Naive thymus-derived CD8-positive, alpha-beta T cell (primary cell): ENCODE data around the gene CLTC. TPM values are rescaled to one million over a fixed set of nuclear protein-coding genes. Genes with fewer than 3 reads are reported as not detected.
"Not testable (repeated sequence)": the region's sequence is repeated elsewhere in the genome, so short reads cannot be mapped to it uniquely, and the experiment has no call there.

ENCODE experiments used
- ATAC-seq, 2 donors: fragments of 150-1000 bp; cut with Tn5 transposase in 1 of 2; sonication (Bioruptor Pico), chemical (Tn5 transposase) in 1 of 2; 1 replicate in 1 of 2; 2 replicates in 1 of 2; pipeline ENCODE4 v1.10.0; 2021; ENCODE audit warnings: mild to moderate bottlenecking in 2 of 2, moderate library complexity in 2 of 2
- POLR2A ChIA-PET: fragments of 350-600 bp; sonication (Branson Sonifier 250); formaldehyde crosslinking; loops from one replicate; lab custom pipeline; 2021; ENCODE audit warnings: antibody characterized with exemption; lab: Charles Lee
- DNase-seq, 10 donors: peaks; one replicate each; pipeline versions ENCODE4 v3.0.0 to v3.0.0-alpha.2; 2020 to 2022
- H3K27ac Mint-ChIP-seq, 10 donors: one replicate each; pipeline ENCODE4 v1.8.0; 2020 to 2022; ENCODE audit warnings: mild to moderate bottlenecking in 10 of 10, mixed read lengths in 10 of 10, moderate library complexity in 4 of 10, inconsistent platforms in 1 of 10
- H3K27me3 Mint-ChIP-seq, 5 donors: one replicate each; pipeline ENCODE4 v1.8.0; 2021 to 2022; ENCODE audit warnings: mixed read lengths in 5 of 5
- H3K36me3 Mint-ChIP-seq, 3 donors: one replicate each; pipeline ENCODE4 v1.8.0; 2020 to 2022; ENCODE audit warnings: mixed read lengths in 3 of 3, mild to moderate bottlenecking in 2 of 3, inconsistent platforms in 1 of 3
- H3K4me1 Mint-ChIP-seq, 4 donors: one replicate each; pipeline ENCODE4 v1.8.0; 2021 to 2022; ENCODE audit warnings: mixed read lengths in 4 of 4
- H3K4me3 Mint-ChIP-seq, 10 donors: one replicate each; pipeline ENCODE4 v1.8.0; 2020 to 2022; ENCODE audit warnings: mild to moderate bottlenecking in 10 of 10, mixed read lengths in 10 of 10, moderate library complexity in 6 of 10, inconsistent platforms in 1 of 10
- H3K9me3 Mint-ChIP-seq, 9 donors: one replicate each; pipeline ENCODE4 v1.8.0; 2020 to 2022; ENCODE audit warnings: mixed read lengths in 9 of 9, mild to moderate bottlenecking in 3 of 9, inconsistent platforms in 1 of 9, moderate library complexity in 1 of 9
- polyA plus RNA-seq, 3 donors: library from polyadenylated mRNA; unstranded; fragments of 300-500 nt; fragmentation: Illumina TruSeq; gene quantifications; one replicate each; pipeline ENCODE4 v1.2.3, GENCODE V29; 2021
- total RNA-seq, 8 experiments: library from RNA in 2 of 8; stranded (reverse) in 2 of 8; gene quantifications; one replicate each; pipeline ENCODE4 v1.2.3 and lab custom pipeline; 2021 to 2026

Gene CLTC
- total RNA-seq (10 to 100 TPM; 89.6 to 94.9 TPM), polyA plus RNA-seq (10 to 100 TPM; 19.5 to 31.2 (median 23.7) TPM), total RNA-seq (lab: John Stamatoyannopoulos, UW) (105 to 414 (median 233) reads per million in 6 experiments)

- peaks cover 17 to 60% (median 41%) of the 10 kb centered on the region in 4 donors for H3K4me1 Mint-ChIP-seq
- POLR2A ChIA-PET = interaction anchor here (0.6 to 3.5 kb wide), 21 partner anchors 12 to 1770 kb away, joined by 3 to 29 read pairs (median 4); partner anchors contain the start of genes DHX40, HEATR6, PRR11 and PTRH2
- peak within 1 kb of the TSS; percentile 96 to 99 (median 99) for H3K27ac Mint-ChIP-seq
- H3K27me3 Mint-ChIP-seq = peaks cover 0 to 3% (median 0%) of the 10 kb centered on the region in 5 donors
- peak; percentile 86 for ATAC-seq
- peak within 1 kb of the TSS; percentile 88 to 100 (median 98) for H3K4me3 Mint-ChIP-seq
- H3K9me3 Mint-ChIP-seq = peaks cover 0 to 2% (median 0%) of the 10 kb centered on the region in 9 donors
- H3K36me3 Mint-ChIP-seq = peaks cover 0 to 2% (median 0%) of the 10 kb centered on the region in 3 donors
- peak; percentile 85 to 99 (median 89) for DNase-seq
These were observed at the start of gene CLTC for GRCh38 chr17:59619298-59620063. CLTC (plus strand) TSS chr17:59619895; CDS start chr17:59620132, 237 bp downstream.

DNA sequence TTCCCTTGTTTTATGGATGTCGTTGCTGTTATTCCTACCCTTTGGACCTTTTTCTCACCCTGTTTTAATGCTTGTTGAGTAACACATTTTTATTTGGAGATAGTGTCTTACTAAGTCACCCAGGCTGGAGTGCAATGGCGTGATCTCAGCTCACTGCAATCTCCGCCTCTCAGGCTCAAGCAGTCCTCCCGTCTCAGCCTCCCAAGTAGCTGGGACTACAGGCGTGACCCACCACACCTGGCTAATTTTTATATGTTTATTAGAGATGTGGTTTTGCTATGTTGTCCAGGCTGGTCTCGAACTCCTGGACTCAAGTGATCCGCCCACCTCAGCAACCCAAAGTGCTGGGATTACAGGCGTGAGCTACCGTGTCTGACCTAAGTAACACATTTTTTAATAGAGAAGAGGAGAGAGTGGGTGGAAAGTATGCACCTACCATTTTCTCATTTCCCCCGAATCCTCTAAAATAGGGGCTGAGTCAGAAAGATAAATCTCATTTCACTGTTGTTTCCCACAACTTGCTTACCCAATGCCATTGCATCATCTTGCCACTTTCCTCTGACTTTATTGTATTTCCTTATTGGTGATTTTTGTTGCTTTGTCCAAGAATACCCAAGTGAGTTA is 47.3 kb upstream of the CLTC start:
- Mint-ChIP-seq H3K4me1 (peaks cover under 1 to 8% (median 4%) of the 10 kb centered on the region in 4 donors), H3K36me3 (peaks cover 0 to 41% (median 2%) of the 10 kb centered on the region in 3 donors), H3K4me3 (no peak overlapping the region), H3K9me3 (no peaks in the 10 kb centered on the region), H3K27me3 (no peaks in the 10 kb centered on the region), H3K27ac (peak overlapping the region in 3 of 10 donors; percentile 15 to 71 (median 62))
- POLR2A ChIA-PET = no interaction called here
- DNase-seq (no peak), ATAC-seq (no peak)

DNA sequence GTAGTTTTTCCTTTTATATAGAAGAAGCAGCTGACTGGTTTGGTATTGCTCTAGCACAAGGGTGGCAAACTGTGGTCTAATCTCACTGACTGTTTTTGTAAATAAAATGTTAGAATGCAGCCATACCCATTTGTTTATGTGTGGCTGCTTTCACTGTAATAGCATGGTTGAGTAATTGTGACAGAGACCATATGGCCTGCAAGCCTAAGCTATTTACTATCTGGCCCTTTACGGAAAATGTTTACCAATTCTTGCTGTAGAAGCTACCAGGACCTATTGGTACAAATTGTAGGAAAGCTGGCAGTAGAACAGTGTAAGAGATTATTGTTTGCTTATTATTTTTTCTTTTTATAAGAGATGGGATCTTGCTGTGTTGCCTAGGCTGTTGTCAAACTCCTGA is 35.5 kb upstream of the CLTC start:
- H3K36me3 Mint-ChIP-seq = peaks cover 0 to 17% (median 0%) of the 10 kb centered on the region in 3 donors
- DNase-seq, H3K4me1 Mint-ChIP-seq, H3K27me3 Mint-ChIP-seq, H3K27ac Mint-ChIP-seq, H3K4me3 Mint-ChIP-seq, H3K9me3 Mint-ChIP-seq, POLR2A ChIA-PET, ATAC-seq: not testable (repeated sequence)

- no peaks in the 10 kb centered on the region for H3K4me1 Mint-ChIP-seq
- POLR2A ChIA-PET = no interaction called here
- H3K9me3 Mint-ChIP-seq = no peaks in the 10 kb centered on the region
- no peak overlapping the region for H3K4me3 Mint-ChIP-seq
- DNase-seq (no peak), ATAC-seq (no peak)
- H3K27ac Mint-ChIP-seq = no peak overlapping the region
- H3K27me3 Mint-ChIP-seq = no peaks in the 10 kb centered on the region
- peaks cover 3 to 49% (median 5%) of the 10 kb centered on the region in 3 donors for H3K36me3 Mint-ChIP-seq
These were observed 19.5 kb upstream of the CLTC start for GRCh38 chr17:59600169-59600568.

DNA sequence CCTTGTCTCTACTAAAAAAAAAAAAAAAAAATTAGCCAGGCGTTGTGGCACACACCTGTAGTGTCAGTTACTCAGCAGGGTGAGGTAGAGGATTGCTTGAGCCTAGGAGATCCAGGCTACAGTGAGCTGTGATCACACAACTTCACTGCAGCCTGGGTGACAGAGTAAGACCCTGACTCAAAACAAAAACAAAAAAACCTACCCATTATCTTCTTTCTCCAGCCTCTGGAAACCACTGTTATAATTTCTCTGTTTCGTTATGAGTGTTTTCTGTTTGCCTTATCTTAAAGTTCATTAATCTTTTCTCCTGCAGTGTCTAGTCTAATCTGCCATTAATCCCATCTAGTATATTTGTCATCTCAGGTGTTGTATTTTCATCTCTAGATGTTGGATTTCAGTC is 18.6 kb upstream of the CLTC start:
- POLR2A ChIA-PET = interaction anchor here (0.6 kb wide), 1 partner anchor 578 kb away, joined by 3 read pairs; no protein-coding TSS in a partner anchor
- H3K27ac Mint-ChIP-seq = no peak overlapping the region

DNA sequence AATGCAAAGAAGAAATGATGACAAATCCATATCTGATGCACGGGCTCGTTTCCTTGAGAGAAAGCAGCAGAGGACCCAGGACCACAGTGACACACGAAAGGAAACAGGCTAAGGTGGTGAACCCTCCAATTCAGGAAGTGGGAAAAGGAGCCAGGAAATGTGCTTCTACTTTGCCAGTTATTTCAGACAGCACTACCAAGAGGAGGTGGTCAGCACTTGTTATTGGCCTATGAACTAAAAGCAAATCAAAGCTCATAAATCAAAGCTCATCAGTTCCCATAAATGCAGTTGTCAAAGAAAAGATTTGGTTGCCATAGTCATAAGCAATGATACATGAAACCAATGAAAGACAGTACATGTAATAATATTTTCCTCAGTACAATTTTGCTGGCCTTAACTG is 12.6 kb upstream of the CLTC start:
- POLR2A ChIA-PET = interaction anchor here (0.6 to 1.4 kb wide), 2 partner anchors 12 to 279 kb away, joined by 3 to 8 read pairs; partner anchors contain the start of gene CLTC
- Mint-ChIP-seq H3K9me3 (no peaks in the 10 kb centered on the region), H3K36me3 (peaks cover 10 to 68% (median 20%) of the 10 kb centered on the region in 3 donors), H3K4me3 (no peak overlapping the region), H3K27ac (no peak overlapping the region), H3K27me3 (no peaks in the 10 kb centered on the region), H3K4me1 (no peaks in the 10 kb centered on the region)
- ATAC-seq (no peak), DNase-seq (no peak)

More for the DNA sequence above, 18.6 kb upstream of the CLTC start:
- Mint-ChIP-seq H3K27me3 (no peaks in the 10 kb centered on the region), H3K9me3 (no peaks in the 10 kb centered on the region), H3K4me1 (no peaks in the 10 kb centered on the region), H3K36me3 (peaks cover 5 to 59% (median 8%) of the 10 kb centered on the region in 3 donors), H3K4me3 (no peak overlapping the region)
- DNase-seq (no peak), ATAC-seq (no peak)

DNA sequence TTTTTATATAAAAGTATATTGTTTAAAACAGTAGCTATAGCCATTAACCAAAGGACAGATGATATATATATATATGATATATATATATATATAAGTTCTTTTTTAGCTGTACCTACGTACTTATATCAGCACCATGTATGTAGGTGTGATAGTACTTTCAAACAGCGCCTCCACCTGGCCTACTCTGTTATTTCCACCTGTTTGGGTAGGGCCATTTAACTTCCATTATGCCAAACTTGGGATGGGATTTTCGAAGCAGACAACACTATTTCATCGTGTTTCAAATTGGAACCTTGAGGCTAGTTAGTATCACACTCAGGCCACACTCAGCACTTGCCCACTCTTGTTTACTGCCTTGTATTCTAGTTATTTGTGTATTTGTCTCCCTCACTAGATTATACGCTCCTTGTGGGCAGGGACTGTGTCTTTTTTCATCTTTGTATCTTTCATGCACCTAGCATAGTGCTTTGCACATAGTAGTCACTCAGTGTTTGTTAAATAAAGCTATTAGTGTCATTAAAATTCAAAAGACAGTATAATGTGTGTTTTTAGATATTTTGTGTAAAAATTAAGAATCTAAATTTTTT is 11.8 kb upstream of the CLTC start:
- Mint-ChIP-seq H3K27me3 (no peaks in the 10 kb centered on the region), H3K27ac (no peak overlapping the region), H3K36me3 (peaks cover 5 to 59% (median 20%) of the 10 kb centered on the region in 3 donors), H3K9me3 (no peaks in the 10 kb centered on the region), H3K4me3 (no peak overlapping the region), H3K4me1 (no peaks in the 10 kb centered on the region)
- peak in 1 of 2 donors; percentile 48 for ATAC-seq
- DNase-seq = peak in 2 of 10 donors; percentile 7 to 26
- POLR2A ChIA-PET = interaction anchor here (1.4 kb wide), 1 partner anchor 11 kb away, joined by 8 read pairs; the partner anchor contains the start of gene CLTC

GRCh38 chr17:59611503-59611902 is 8.2 kb upstream of the CLTC start:
- ATAC-seq (no peak), DNase-seq (no peak)
- Mint-ChIP-seq H3K36me3 (peaks cover 5 to 28% (median 14%) of the 10 kb centered on the region in 3 donors), H3K4me1 (no peaks in the 10 kb centered on the region), H3K9me3 (no peaks in the 10 kb centered on the region), H3K27me3 (no peaks in the 10 kb centered on the region), H3K4me3 (no peak overlapping the region), H3K27ac (no peak overlapping the region)
- POLR2A ChIA-PET = no interaction called here

DNA sequence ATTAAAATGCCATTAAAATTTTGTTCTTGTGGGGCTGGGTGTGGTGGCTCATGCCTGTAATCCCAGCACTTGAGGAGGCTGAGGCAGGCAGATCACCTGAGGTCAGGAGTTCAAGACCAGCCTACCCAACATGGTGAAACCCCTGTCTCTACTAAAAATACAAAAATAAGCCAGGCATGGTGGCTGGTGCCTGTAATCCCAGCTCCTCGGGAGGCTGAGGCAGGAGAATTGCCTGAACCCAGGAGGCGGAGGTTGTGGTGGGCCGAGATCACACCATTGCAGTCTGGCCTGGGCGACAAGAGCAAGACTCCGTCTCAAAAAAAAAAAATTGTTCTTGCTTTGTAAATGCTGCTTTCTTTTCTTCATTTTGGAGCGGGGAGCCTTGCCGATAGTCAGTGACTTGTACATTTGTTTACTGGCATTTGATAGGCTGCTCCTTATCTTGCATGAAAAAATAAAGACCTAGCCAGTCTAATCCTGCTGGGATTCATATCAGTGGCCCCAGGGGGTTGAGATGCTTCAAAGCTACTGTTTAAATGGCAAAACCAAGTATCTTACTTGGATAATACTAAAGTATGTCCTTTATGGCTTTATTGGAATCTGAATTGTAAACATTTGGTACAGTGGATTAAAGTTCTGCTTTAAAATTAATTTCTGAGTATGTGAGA is 3.3 kb upstream of the CLTC start:
- no peak for ATAC-seq
- peaks cover 0 to 2% (median 0%) of the 10 kb centered on the region in 9 donors for H3K9me3 Mint-ChIP-seq
- H3K4me1 Mint-ChIP-seq = peaks cover 11 to 29% (median 20%) of the 10 kb centered on the region in 4 donors
- H3K27ac Mint-ChIP-seq = no peak overlapping the region
- DNase-seq = no peak
- POLR2A ChIA-PET = interaction anchor here (0.7 kb wide), 1 partner anchor 437 kb away, joined by 4 read pairs; no protein-coding TSS in a partner anchor
- H3K36me3 Mint-ChIP-seq = peaks cover 0 to 2% (median 0%) of the 10 kb centered on the region in 3 donors
- H3K4me3 Mint-ChIP-seq = no peak overlapping the region
- H3K27me3 Mint-ChIP-seq = peaks cover 0 to 3% (median 0%) of the 10 kb centered on the region in 5 donors

DNA sequence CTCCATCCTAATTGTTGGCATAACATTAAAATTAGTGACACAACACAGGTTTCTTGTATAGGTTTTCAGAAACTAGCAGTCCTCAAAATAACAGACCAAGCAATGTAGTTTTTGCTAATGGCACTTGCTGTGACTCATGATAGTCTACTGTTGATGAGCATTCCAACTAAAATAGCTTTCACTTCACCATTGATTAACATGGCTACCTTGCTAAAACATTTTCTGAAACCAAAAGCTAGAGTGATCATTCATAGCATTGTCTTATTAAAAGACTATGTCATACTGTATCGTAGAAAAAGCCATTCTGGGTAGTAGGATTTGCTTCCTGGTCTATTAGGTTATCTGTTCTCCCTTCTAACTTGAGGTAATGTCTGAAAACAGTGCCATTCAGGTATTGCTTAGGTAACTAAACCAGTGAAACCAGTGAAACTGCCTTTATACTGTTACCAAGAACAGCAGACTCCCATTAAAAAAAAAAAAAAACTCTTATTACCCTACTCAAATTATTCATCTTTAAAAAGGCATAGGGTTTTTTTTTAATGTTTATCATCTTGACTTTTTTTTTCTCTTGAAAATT is 2.5 kb upstream of the CLTC start:
- peaks cover 13 to 37% (median 27%) of the 10 kb centered on the region in 4 donors for H3K4me1 Mint-ChIP-seq
- no peak for DNase-seq
- H3K4me3 Mint-ChIP-seq = peak overlapping the region in 1 of 10 donors; percentile 100
- POLR2A ChIA-PET = interaction anchor here (0.6 to 3.5 kb wide), 5 partner anchors 10 to 438 kb away, joined by 4 to 29 read pairs (median 8); partner anchors contain the start of gene DHX40
- H3K36me3 Mint-ChIP-seq = peaks cover 0 to 2% (median 0%) of the 10 kb centered on the region in 3 donors
- H3K27me3 Mint-ChIP-seq = peaks cover 0 to 3% (median 0%) of the 10 kb centered on the region in 5 donors
- peaks cover 0 to 2% (median 0%) of the 10 kb centered on the region in 9 donors for H3K9me3 Mint-ChIP-seq
- no peak for ATAC-seq
- no peak overlapping the region for H3K27ac Mint-ChIP-seq

DNA sequence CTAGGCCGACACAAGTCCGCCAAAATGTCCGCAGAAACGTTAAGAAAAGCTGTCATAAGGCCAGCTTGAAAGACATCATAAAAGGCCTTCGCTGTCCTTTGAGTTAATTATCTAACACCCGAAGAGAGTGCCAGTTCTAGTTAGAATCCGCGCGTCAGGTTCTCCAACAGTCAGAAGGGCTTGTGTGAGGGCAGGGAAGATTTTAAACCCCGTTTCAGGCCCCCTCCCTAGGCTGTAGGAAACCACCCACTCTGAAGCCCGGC is 729 bp upstream of the CLTC start:
- Mint-ChIP-seq H3K27ac (peak overlapping the region; percentile 96 to 99 (median 99)), H3K27me3 (peaks cover 0 to 3% (median 0%) of the 10 kb centered on the region in 5 donors), H3K4me3 (peak overlapping the region; percentile 88 to 100 (median 98)), H3K36me3 (peaks cover 0 to 2% (median 0%) of the 10 kb centered on the region in 3 donors), H3K9me3 (peaks cover 0 to 2% (median 0%) of the 10 kb centered on the region in 9 donors), H3K4me1 (peaks cover 16 to 54% (median 39%) of the 10 kb centered on the region in 4 donors)
- DNase-seq = no peak
- POLR2A ChIA-PET = interaction anchor here (0.7 to 3.5 kb wide), 15 partner anchors 12 to 1770 kb away, joined by 3 to 29 read pairs (median 4); partner anchors contain the start of genes DHX40, PRR11, PTRH2 and SKA2
- no peak for ATAC-seq
